ENCODE results near the gene FBXL16. TPM values are rescaled to one million over a fixed set of nuclear protein-coding genes. Genes with fewer than 3 reads are reported as not detected.

Gene FBXL16
- total and polyA plus RNA-seq, 2 experiments from 2014 or later = 0.07 to 0.28 TPM

GRCh38 chr16:662095-662494 is 43.5 kb downstream of the FBXL16 start:
- Histone ChIP-seq H3K9me2 (replicated peaks; ENCODE audit: insufficient read depth) (no peaks in the 10 kb centered on the region), H3K36me3 (replicated peaks; ENCODE audit: insufficient read depth, low read depth) (no peaks in the 10 kb centered on the region), H3K27ac (no peak overlapping the region), H2AFZ (no peak overlapping the region), H3K79me2 (no peaks in the 10 kb centered on the region), H3K9me3 (ENCODE audit: low read depth) (no peaks in the 10 kb centered on the region), H3K4me2 (no peak overlapping the region), H3K27me3 (no peaks in the 10 kb centered on the region), H3K4me3 (no peak overlapping the region), H4K20me1 (ENCODE audit: insufficient read depth, poor library complexity, severe bottlenecking) (no peaks in the 10 kb centered on the region), H3K4me1 (ENCODE audit: insufficient read depth) (peaks cover 3% of the 10 kb centered on the region)
- no peak for DNase-seq (ENCODE audit: low spot score)
- TF ChIP-seq EZH2phosphoT487 (IDR thresholded peaks at IDR 0.05; ENCODE audit: low read depth, severe bottlenecking, unreplicated experiment) (no peak), EZH2 (IDR thresholded peaks at IDR 0.05; ENCODE audit: borderline replicate concordance) (no peak), CTCF (IDR thresholded peaks at IDR 0.05; ENCODE audit: poor library complexity) (no peak)
- WGBS (ENCODE audit: low lambda C conversion rate, missing lambda C conversion rate) = 98% methylated on average over 19 of the region's 19 CpGs

GRCh38 chr16:661184-661821 is 44.3 kb downstream of the FBXL16 start:
- WGBS (ENCODE audit: low lambda C conversion rate, missing lambda C conversion rate) = 85% methylated on average over 31 of the region's 35 CpGs
- Histone ChIP-seq H3K4me3 (no peak overlapping the region), H3K9me2 (replicated peaks; ENCODE audit: insufficient read depth) (no peaks in the 10 kb centered on the region)

GRCh38 chr16:660459-661183 is 45.0 kb downstream of the FBXL16 start:
- Histone ChIP-seq H3K36me3 (replicated peaks; ENCODE audit: insufficient read depth, low read depth) (no peaks in the 10 kb centered on the region), H3K9me2 (replicated peaks; ENCODE audit: insufficient read depth) (no peaks in the 10 kb centered on the region), H3K4me2 (no peak overlapping the region), H4K20me1 (ENCODE audit: insufficient read depth, poor library complexity, severe bottlenecking) (no peaks in the 10 kb centered on the region), H3K27me3 (no peaks in the 10 kb centered on the region), H3K4me3 (no peak overlapping the region), H3K79me2 (no peaks in the 10 kb centered on the region), H2AFZ (no peak overlapping the region), H3K4me1 (ENCODE audit: insufficient read depth) (peaks cover 3% of the 10 kb centered on the region), H3K27ac (no peak overlapping the region), H3K9me3 (ENCODE audit: low read depth) (no peaks in the 10 kb centered on the region)
- 47% methylated on average over 22 of the region's 43 CpGs for WGBS (ENCODE audit: low lambda C conversion rate, missing lambda C conversion rate)
- peak; percentile 37 for TF ChIP-seq CTCF (IDR thresholded peaks at IDR 0.05; ENCODE audit: poor library complexity)
- TF ChIP-seq EZH2phosphoT487 (IDR thresholded peaks at IDR 0.05; ENCODE audit: low read depth, severe bottlenecking, unreplicated experiment) = no peak
- peak; percentile 86 for DNase-seq (ENCODE audit: low spot score)

More at GRCh38 chr16:661184-661821, 44.3 kb downstream of the FBXL16 start:
- no peak for DNase-seq (ENCODE audit: low spot score)
- H3K27ac ChIP-seq = no peak overlapping the region
- H3K9me3 ChIP-seq (ENCODE audit: low read depth) = no peaks in the 10 kb centered on the region
- no peaks in the 10 kb centered on the region for H3K79me2 ChIP-seq
- no peak overlapping the region for H3K4me2 ChIP-seq
- no peaks in the 10 kb centered on the region for H3K36me3 ChIP-seq (replicated peaks; ENCODE audit: insufficient read depth, low read depth)
- no peak overlapping the region for H2AFZ ChIP-seq
- TF ChIP-seq EZH2 (IDR thresholded peaks at IDR 0.05; ENCODE audit: borderline replicate concordance) = no peak
- no peak for TF ChIP-seq CTCF (IDR thresholded peaks at IDR 0.05; ENCODE audit: poor library complexity)
- TF ChIP-seq EZH2phosphoT487 (IDR thresholded peaks at IDR 0.05; ENCODE audit: low read depth, severe bottlenecking, unreplicated experiment) = no peak
- no peaks in the 10 kb centered on the region for H3K27me3 ChIP-seq
- H4K20me1 ChIP-seq (ENCODE audit: insufficient read depth, poor library complexity, severe bottlenecking) = no peaks in the 10 kb centered on the region
- peaks cover 3% of the 10 kb centered on the region for H3K4me1 ChIP-seq (ENCODE audit: insufficient read depth)
